Lower leg skin (tissue), 3 donors: Measurements from ENCODE around the gene GTPBP2.

Experiments
- POLR2A ChIP-seq, 2 donors: fragments of 450-650 bp; IDR thresholded peaks; one replicate each; pipeline ENCODE4 v1.6.1; 2016 to 2017; ENCODE audit warnings: antibody characterized with exemption in 2 of 2, mild to moderate bottlenecking in 1 of 2, moderate library complexity in 1 of 2
- TF ChIP-seq, protein P1 (sequence below), 3 donors: fragments of 450-650 bp; IDR thresholded peaks; one replicate each; pipeline ENCODE4 v1.5.1; 2016; ENCODE audit warnings: antibody characterized with exemption in 3 of 3, mild to moderate bottlenecking in 3 of 3, moderate library complexity in 2 of 3

DNA sequence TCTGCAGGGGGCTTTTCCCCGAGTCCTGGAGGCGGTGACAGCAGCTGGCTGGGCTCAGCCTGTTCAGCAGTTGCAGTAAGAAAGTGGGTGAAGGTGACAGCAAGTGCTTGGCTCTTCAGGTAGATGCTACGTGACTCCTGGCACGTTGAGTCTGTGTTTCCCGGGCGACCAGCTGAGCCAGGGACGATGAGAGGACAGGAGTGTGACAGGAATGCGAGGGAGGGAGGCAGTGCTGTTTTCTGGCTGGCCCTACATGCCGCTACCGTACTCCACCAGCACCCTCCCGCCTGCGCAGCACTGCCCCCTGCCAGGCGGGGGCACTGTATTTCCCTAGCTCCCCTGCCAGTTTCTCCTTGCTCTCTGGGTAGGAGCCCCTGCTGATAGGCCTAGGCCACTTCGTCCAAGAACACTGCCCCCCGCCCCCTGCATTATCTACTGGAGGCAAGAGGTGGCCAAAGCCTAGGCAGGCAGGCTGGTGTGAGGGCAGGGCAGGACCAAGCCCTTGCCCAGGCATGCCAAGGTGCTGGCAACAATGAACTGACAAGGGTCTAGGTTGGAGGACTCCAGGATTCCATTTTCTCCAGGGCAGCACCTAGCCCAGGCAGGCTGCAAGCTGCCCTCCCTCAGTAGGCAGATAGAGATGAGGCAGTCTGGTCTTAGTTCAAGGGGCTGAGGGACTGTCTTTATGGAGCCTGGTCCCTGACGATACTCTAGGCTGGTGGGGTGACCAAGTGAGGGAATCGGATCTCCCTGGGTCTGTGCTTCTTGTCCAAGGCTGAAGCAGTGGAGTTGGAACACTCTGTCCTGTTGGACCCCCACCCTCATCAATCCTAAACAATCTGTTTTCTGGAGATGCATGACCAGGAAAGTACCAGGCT, 39.3 kb upstream of the GTPBP2 start:
- TF ChIP-seq, protein P1, sequence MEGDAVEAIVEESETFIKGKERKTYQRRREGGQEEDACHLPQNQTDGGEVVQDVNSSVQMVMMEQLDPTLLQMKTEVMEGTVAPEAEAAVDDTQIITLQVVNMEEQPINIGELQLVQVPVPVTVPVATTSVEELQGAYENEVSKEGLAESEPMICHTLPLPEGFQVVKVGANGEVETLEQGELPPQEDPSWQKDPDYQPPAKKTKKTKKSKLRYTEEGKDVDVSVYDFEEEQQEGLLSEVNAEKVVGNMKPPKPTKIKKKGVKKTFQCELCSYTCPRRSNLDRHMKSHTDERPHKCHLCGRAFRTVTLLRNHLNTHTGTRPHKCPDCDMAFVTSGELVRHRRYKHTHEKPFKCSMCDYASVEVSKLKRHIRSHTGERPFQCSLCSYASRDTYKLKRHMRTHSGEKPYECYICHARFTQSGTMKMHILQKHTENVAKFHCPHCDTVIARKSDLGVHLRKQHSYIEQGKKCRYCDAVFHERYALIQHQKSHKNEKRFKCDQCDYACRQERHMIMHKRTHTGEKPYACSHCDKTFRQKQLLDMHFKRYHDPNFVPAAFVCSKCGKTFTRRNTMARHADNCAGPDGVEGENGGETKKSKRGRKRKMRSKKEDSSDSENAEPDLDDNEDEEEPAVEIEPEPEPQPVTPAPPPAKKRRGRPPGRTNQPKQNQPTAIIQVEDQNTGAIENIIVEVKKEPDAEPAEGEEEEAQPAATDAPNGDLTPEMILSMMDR (IDR thresholded peaks at IDR 0.05), result no peak
- TF ChIP-seq POLR2A (IDR thresholded peaks at IDR 0.05), result no peak
